Measurements from ENCODE around the gene IL5RA. TPM values are rescaled to one million over a fixed set of nuclear protein-coding genes. Genes with fewer than 3 reads are reported as not detected.

Gene IL5RA
- total and polyA plus RNA-seq, 9 of the 15 experiments (the other 6 are each of a cell fraction or from before 2014, with no cell fraction given), result 0.07 to 0.28 (median 0.14) TPM; not detected in 4

- Histone ChIP-seq H3K27me3 (ENCODE audit: control insufficient read depth in 2 of 2, insufficient read depth in 2 of 2, low read length in 2 of 2) (no peaks in the 10 kb centered on the region), H3K9ac (ENCODE audit: insufficient read depth in 1 of 2, low read depth in 2 of 2, low read length in 2 of 2) (no peak overlapping the region), H3K4me3 (no peak overlapping the region), H2AFZ (ENCODE audit: low read depth, low read length) (no peak overlapping the region), H3K4me1 (replicated peaks in 1 of 2; ENCODE audit: control insufficient read depth in 2 of 2, insufficient read depth in 2 of 2, low read length in 2 of 2) (peaks cover 0 to 4% of the 10 kb centered on the region in 2 experiments; a peak in 1 of 5 replicates), H3K79me2 (ENCODE audit: control insufficient read depth, insufficient read depth, low read length) (peaks cover 84% of the 10 kb centered on the region), H3K27ac (ENCODE audit: extremely low read depth, low read depth, low read length) (no peak overlapping the region), H3K9me1 (ENCODE audit: control insufficient read depth, insufficient read depth, low read length) (no peaks in the 10 kb centered on the region), H3K36me3 (ENCODE audit: control insufficient read depth, insufficient read depth, low read length) (peaks cover 87% of the 10 kb centered on the region), H4K20me1 (replicated peaks; ENCODE audit: control insufficient read depth, insufficient read depth, low read length) (peaks cover 10% of the 10 kb centered on the region; the same call in 1 of the 2 replicates), H3K4me2 (ENCODE audit: insufficient read depth, low read length) (no peak overlapping the region), H3K9me3 (replicated peaks; ENCODE audit: control insufficient read depth, insufficient read depth, low read depth, low read length) (no peaks in the 10 kb centered on the region)
- BruUV-seq (replicated peaks), result no TSS peak
- peak in 3 of 4 experiments; percentile 32 to 36 (median 32) for DNase-seq (ENCODE audit: extremely low read depth in 1 of 4, low spot score in 3 of 4)
- WGBS (ENCODE audit: insufficient coverage, low coverage, missing lambda C conversion rate), result 79% methylated on average over 5 of the region's 6 CpGs
- ChIA-PET CTCF (ENCODE audit: low intra/inter-chr PET ratio) (no interaction called here), POLR2A (interaction anchor here (0.6 to 1.6 kb wide), 3 partner anchors 9 to 1386 kb away, joined by 3 to 4 read pairs (median 3); no protein-coding TSS in a partner anchor)
- in situ Hi-C loops (cut with MboI), result no loop called here
- intact Hi-C loops (cut with micrococcal nuclease), result no loop called here
- FAIRE-seq, result peak; percentile 19
- peak; percentile 46 for TF ChIP-seq CREM (IDR thresholded peaks at IDR 0.05; ENCODE audit: low read depth)
- no peak for TF ChIP-seq RBM39 (optimal IDR thresholded peaks at IDR 0.05; ENCODE audit: low read depth, low read length)
- TF ChIP-seq, protein P1, sequence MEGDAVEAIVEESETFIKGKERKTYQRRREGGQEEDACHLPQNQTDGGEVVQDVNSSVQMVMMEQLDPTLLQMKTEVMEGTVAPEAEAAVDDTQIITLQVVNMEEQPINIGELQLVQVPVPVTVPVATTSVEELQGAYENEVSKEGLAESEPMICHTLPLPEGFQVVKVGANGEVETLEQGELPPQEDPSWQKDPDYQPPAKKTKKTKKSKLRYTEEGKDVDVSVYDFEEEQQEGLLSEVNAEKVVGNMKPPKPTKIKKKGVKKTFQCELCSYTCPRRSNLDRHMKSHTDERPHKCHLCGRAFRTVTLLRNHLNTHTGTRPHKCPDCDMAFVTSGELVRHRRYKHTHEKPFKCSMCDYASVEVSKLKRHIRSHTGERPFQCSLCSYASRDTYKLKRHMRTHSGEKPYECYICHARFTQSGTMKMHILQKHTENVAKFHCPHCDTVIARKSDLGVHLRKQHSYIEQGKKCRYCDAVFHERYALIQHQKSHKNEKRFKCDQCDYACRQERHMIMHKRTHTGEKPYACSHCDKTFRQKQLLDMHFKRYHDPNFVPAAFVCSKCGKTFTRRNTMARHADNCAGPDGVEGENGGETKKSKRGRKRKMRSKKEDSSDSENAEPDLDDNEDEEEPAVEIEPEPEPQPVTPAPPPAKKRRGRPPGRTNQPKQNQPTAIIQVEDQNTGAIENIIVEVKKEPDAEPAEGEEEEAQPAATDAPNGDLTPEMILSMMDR (IDR thresholded peaks at IDR 0.05 in 2 of 3, conservative IDR thresholded peaks at IDR 0.05 in 1 of 3; ENCODE audit: insufficient read depth in 2 of 3, low read depth in 1 of 3, low read length in 3 of 3), result peak in 2 of 3 experiments; percentile 14 to 19; a peak in 1 of 6 replicates
- TF ChIP-seq ZNF695 (CRISPR knock-in tag; IDR thresholded peaks at IDR 0.05), result no peak
- no peak for TF ChIP-seq FOXJ3 (CRISPR knock-in tag; IDR thresholded peaks at IDR 0.05)
- TF ChIP-seq RBFOX2 (IDR thresholded peaks at IDR 0.05; ENCODE audit: low read depth, low read length), result 0 out of 2 replicates have a peak, but pooled peaks have one; percentile 7
- no peak for TF ChIP-seq ELF1 (tag; IDR thresholded peaks at IDR 0.05)
- TF ChIP-seq ZNF282 (CRISPR knock-in tag; IDR thresholded peaks at IDR 0.05), result no peak
- ATAC-seq, result peak; percentile 72
These were observed 23.3 kb upstream of the IL5RA start for GRCh38 chr3:3133500-3133899.

Measured in K562 (cell line).